ENCODE data around the gene ANXA3. TPM values are rescaled to one million over a fixed set of nuclear protein-coding genes. Genes with fewer than 3 reads are reported as not detected.

Gene ANXA3
- total RNA-seq, 4 donors from 2014 or later, result 22.3 to 253 (median 150) TPM

- ATAC-seq, result no peak
- no peak overlapping the region for H3K27ac ChIP-seq
- H3K36me3 ChIP-seq, result no peaks in the 10 kb centered on the region
- H3K4me1 ChIP-seq, result peaks cover 0 to 1% (median 0%) of the 10 kb centered on the region in 3 donors
- H3K27me3 ChIP-seq, result no peaks in the 10 kb centered on the region
- 91 to 99% methylated on average over 4 of the region's 4 CpGs for WGBS, 2 donors (ENCODE audit: low coverage in 1 of 2)
- no peak for TF ChIP-seq POLR2AphosphoS5 (IDR thresholded peaks at IDR 0.05)
- no peak for TF ChIP-seq EP300 (IDR thresholded peaks at IDR 0.05)
- no peak for TF ChIP-seq POLR2A (IDR thresholded peaks at IDR 0.05)
- no peak for TF ChIP-seq CTCF (IDR thresholded peaks at IDR 0.05)
- H3K9me3 ChIP-seq, result no peaks in the 10 kb centered on the region
- no peak overlapping the region for H3K4me3 ChIP-seq
Observed at GRCh38 chr4:78627966-78628678, 76.6 kb downstream of the ANXA3 start.

GRCh38 chr4:78629991-78630541 lies 78.5 kb downstream of the ANXA3 start:
- Histone ChIP-seq H3K4me1 (peaks cover 0 to 14% (median 0%) of the 10 kb centered on the region in 3 donors), H3K36me3 (no peaks in the 10 kb centered on the region), H3K4me3 (no peak overlapping the region), H3K27me3 (no peaks in the 10 kb centered on the region), H3K9me3 (no peaks in the 10 kb centered on the region), H3K27ac (peak overlapping the region in 1 of 4 donors; percentile 20)
- TF ChIP-seq EP300 (IDR thresholded peaks at IDR 0.05) (no peak), POLR2AphosphoS5 (IDR thresholded peaks at IDR 0.05) (no peak), POLR2A (IDR thresholded peaks at IDR 0.05) (no peak), CTCF (IDR thresholded peaks at IDR 0.05) (no peak)
- 69 to 78% methylated on average over 2 to 4 of the region's 4 CpGs for WGBS, 2 donors (ENCODE audit: low coverage in 1 of 2)
- ATAC-seq, result no peak

- Histone ChIP-seq H3K4me3 (no peak overlapping the region), H3K9me3 (no peaks in the 10 kb centered on the region), H3K27ac (peak overlapping the region in 1 of 4 donors; percentile 17), H3K36me3 (no peaks in the 10 kb centered on the region), H3K27me3 (no peaks in the 10 kb centered on the region), H3K4me1 (peaks cover 0 to 14% (median 0%) of the 10 kb centered on the region in 3 donors)
- TF ChIP-seq CTCF (IDR thresholded peaks at IDR 0.05) (no peak), EP300 (IDR thresholded peaks at IDR 0.05) (no peak), POLR2A (IDR thresholded peaks at IDR 0.05) (no peak), POLR2AphosphoS5 (IDR thresholded peaks at IDR 0.05) (no peak)
- no peak for ATAC-seq
- 71 to 81% methylated on average over 2 of the region's 2 CpGs for WGBS, 2 donors (ENCODE audit: low coverage in 1 of 2)
Observed at GRCh38 chr4:78630615-78631014, 79.0 kb downstream of the ANXA3 start.

GRCh38 chr4:78634011-78634664 lies 82.6 kb downstream of the ANXA3 start:
- peak; percentile 36 for ATAC-seq
- Histone ChIP-seq H3K9me3 (no peaks in the 10 kb centered on the region), H3K36me3 (no peaks in the 10 kb centered on the region), H3K4me3 (no peak overlapping the region), H3K27ac (peak overlapping the region in 1 of 4 donors; percentile 22), H3K4me1 (peaks cover 0 to 14% (median 0%) of the 10 kb centered on the region in 3 donors), H3K27me3 (no peaks in the 10 kb centered on the region)
- TF ChIP-seq EP300 (IDR thresholded peaks at IDR 0.05), result no peak
- no peak for TF ChIP-seq POLR2AphosphoS5 (IDR thresholded peaks at IDR 0.05)
- TF ChIP-seq CTCF (IDR thresholded peaks at IDR 0.05), result no peak
- 58 to 70% methylated on average over 3 to 5 of the region's 5 CpGs for WGBS, 2 donors (ENCODE audit: low coverage in 1 of 2)

All from gastroesophageal sphincter (tissue), 4 donors.